ENCODE data around the gene BIN2.

- no peak for TF ChIP-seq CTCF (IDR thresholded peaks at IDR 0.05; ENCODE audit: low read depth, low read length, poor library complexity, severe bottlenecking)
- no peak for TF ChIP-seq EZH2phosphoT487 (IDR thresholded peaks at IDR 0.05; ENCODE audit: borderline replicate concordance, low read length)
Measured at GRCh38 chr12:51323317-51323960, 535 bp downstream of the BIN2 start.
